Body of pancreas (tissue), 4 donors: ENCODE results near the gene ECHS1.

Experiments used
- CTCF ChIP-seq, 7 experiments: fragments of 450-650 bp in 4 of 7; fragments of 200-600 bp in 3 of 7; sonication (generic) in 3 of 7; IDR thresholded peaks; one replicate each; pipeline ENCODE4 v1.5.1; 2016 to 2019; ENCODE audit warnings: antibody characterized with exemption in 7 of 7
- POLR2A ChIP-seq, 3 donors: fragments of 450-650 bp; IDR thresholded peaks; one replicate each; pipeline ENCODE4 v1.6.1; 2016; ENCODE audit warnings: antibody characterized with exemption in 3 of 3, mild to moderate bottlenecking in 2 of 3

- TF ChIP-seq CTCF (IDR thresholded peaks at IDR 0.05) (no peak), POLR2A (IDR thresholded peaks at IDR 0.05) (peak in 2 of 3 donors; percentile 30 to 49)
Observed at GRCh38 chr10:133378251-133379096, 5.3 kb upstream of the ECHS1 start.
